Activated CD4-positive, CD25-positive, alpha-beta regulatory T cell (primary cell): ENCODE results near the gene ADAMTSL5.

Source experiments
- DNase-seq, 4 experiments: peaks; one replicate each; lab custom pipeline; 2025; lab: John Stamatoyannopoulos, UW

The ADAMTSL5 gene

DNA sequence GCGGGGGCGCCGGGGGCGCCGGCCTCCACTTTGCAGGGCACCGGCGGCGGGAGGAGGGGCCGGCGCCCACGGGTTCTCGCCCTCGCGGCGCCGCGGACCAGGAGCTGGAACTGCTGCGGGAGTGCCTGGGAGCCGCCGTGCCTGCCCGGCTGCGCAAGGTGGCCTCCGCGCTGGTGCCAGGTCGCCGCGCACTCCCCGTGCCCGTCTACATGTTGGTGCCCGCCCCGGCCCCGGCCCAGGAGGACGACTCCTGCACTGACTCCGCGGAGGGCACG lies 45.7 kb downstream of the ADAMTSL5 start:
- DNase-seq, result no peak

DNA sequence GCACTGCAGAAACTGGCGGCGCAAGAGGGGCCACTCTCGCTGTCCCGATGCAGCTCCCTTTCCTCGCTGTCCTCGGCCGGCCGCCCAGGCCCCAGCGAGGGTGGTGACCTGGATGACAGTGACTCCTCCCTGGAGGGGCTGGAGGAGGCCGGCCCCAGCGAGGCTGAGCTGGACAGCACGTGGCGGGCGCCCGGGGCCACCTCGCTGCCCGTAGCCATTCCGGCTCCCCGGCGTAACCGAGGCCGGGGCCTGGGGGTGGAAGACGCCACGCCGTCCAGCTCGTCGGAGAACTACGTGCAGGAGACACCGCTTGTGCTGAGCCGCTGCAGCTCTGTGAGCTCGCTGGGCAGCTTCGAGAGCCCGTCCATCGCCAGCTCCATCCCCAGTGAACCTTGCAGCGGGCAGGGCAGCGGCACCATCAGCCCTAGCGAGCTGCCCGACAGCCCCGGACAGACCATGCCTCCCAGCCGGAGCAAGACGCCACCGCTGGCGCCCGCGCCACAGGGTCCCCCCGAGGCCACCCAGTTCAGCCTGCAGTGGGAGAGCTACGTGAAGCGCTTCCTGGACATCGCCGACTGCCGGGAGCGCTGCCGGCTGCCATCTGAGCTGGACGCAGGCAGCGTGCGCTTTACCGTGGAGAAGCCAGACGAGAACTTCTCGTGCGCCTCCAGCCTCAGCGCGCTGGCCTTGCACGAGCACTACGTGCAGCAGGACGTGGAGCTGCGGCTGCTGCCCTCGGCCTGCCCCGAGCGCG lies 46.2 kb downstream of the ADAMTSL5 start:
- no peak for DNase-seq

DNA sequence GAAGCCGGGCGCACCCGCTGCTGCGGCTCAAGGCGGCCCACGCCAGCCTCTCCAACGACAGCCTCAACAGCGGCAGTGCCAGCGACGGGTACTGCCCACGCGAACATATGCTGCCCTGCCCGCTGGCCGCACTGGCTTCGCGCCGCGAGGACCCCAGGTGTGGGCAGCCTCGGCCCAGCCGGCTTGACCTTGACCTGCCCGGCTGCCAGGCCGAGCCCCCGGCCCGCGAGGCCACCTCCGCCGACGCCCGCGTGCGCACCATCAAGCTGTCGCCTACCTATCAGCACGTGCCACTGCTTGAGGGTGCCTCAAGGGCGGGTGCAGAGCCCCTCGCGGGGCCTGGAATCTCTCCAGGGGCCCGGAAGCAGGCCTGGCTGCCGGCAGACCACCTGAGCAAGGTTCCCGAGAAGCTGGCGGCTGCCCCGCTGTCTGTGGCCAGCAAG lies 46.8 kb downstream of the ADAMTSL5 start:
- no peak for DNase-seq

DNA sequence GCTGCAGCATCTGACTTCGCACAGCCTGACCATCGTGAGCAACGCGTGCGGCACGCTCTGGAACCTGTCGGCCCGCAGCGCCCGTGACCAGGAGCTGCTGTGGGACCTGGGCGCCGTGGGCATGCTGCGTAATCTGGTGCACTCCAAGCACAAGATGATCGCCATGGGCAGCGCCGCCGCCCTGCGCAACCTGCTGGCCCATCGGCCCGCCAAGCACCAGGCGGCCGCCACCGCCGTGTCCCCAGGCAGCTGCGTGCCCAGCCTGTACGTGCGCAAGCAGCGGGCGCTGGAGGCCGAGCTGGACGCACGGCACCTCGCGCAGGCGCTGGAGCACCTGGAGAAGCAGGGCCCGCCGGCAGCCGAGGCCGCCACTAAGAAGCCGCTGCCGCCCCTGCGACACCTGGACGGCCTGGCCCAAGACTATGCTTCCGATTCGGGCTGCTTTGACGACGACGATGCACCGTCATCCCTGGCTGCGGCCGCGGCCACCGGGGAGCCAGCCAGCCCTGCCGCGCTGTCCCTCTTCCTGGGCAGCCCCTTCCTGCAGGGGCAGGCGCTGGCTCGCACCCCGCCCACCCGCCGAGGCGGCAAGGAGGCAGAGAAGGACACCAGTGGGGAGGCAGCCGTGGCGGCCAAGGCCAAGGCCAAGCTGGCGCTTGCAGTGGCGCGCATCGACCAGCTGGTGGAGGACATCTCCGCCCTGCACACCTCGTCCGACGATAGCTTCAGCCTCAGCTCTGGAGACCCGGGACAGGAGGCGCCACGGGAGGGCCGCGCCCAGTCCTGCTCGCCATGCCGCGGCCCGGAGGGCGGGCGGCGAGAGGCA lies 47.4 kb downstream of the ADAMTSL5 start:
- no peak for DNase-seq

- no peak for DNase-seq
These were observed 51.0 kb downstream of the ADAMTSL5 start for GRCh38 chr19:1461862-1462261.

GRCh38 chr19:1460033-1460995 lies 52.5 kb downstream of the ADAMTSL5 start:
- no peak for DNase-seq

GRCh38 chr19:1459479-1459878 lies 53.3 kb downstream of the ADAMTSL5 start:
- no peak for DNase-seq

DNA sequence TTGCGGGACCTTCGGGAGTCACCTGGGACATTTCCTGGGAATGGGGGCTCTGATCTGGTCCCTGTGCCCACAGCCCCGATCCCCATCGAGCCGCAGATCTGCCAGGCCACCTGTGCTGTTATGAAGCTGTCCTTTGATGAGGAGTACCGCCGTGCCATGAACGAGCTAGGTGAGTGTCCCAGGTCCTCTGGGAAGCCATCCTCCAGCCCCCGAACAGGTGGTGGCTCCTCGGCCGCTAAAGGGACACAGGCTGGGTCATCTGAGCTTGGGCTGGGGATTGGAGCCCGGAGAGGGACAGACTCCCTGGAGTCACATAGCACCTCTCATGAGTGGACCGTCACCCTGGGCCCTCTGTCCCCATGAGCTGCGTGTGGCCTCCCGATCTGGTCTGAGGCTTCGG lies 54.9 kb downstream of the ADAMTSL5 start:
- DNase-seq, result no peak

- no peak for DNase-seq
These were observed 55.6 kb downstream of the ADAMTSL5 start for GRCh38 chr19:1457031-1457739.

GRCh38 chr19:1456121-1456900 lies 56.5 kb downstream of the ADAMTSL5 start:
- no peak for DNase-seq

DNA sequence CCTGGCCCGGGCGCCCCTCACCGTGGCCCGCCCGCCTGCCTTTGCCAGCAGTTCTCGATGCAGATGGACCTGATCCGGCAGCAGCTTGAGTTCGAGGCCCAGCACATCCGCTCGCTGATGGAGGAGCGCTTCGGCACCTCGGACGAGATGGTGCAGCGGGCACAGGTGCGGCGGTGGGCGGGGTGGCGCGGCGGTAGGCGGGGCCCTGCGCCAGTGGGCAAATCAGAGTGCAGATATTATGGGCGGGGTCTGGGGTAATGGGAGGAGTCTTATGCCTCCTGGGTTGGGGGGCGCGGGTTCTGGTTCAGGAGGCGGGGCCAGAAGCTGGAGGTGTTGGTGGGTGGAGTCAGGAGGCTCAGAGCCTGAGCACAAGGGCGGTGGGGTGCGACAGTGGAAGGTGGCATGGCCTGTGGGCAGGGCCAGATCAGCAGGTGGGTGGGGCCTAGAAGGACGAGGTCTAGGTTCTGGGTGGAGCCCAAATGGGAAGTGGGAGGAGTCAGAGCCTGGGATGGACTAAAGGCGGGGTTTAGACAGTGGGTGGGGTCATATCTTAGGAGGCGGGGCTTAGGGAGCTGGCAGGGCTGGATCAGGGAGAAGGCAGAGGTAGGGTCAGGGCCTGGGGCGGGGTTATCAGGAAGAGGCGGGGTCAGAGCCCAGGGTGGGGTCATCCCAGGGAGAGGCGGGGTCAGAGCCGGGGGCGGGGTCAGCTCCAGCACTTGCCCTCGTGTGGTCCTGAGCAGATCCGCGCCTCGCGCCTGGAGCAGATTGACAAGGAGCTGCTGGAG lies 57.3 kb downstream of the ADAMTSL5 start:
- DNase-seq, result no peak
